Fibroblast of gingiva (primary cell): ENCODE data around the gene FOXN3.

Source experiments
- DNase-seq: peaks from one replicate; pipeline ENCODE4 v3.0.0-alpha.2; 2011; ENCODE audit warnings: low read depth

FOXN3 gene

GRCh38 chr14:89249972-89250654, 166.9 kb downstream of the FOXN3 start:
- no peak for DNase-seq

- no peak for DNase-seq
Measured at GRCh38 chr14:89249065-89249695, 167.9 kb downstream of the FOXN3 start.

- DNase-seq: no peak
Measured at GRCh38 chr14:89248411-89249064, 168.5 kb downstream of the FOXN3 start.

- no peak for DNase-seq
Measured at GRCh38 chr14:89247457-89248122, 169.4 kb downstream of the FOXN3 start.

GRCh38 chr14:89246290-89246689, 170.7 kb downstream of the FOXN3 start:
- DNase-seq: no peak

- DNase-seq: no peak
Measured at GRCh38 chr14:89245802-89246201, 171.2 kb downstream of the FOXN3 start.

- DNase-seq: no peak
Measured at GRCh38 chr14:89244720-89245119, 172.3 kb downstream of the FOXN3 start.

GRCh38 chr14:89243741-89244140, 173.3 kb downstream of the FOXN3 start:
- no peak for DNase-seq

GRCh38 chr14:89243286-89243685, 173.7 kb downstream of the FOXN3 start:
- no peak for DNase-seq

- DNase-seq: no peak
Measured at GRCh38 chr14:89242652-89243279, 174.3 kb downstream of the FOXN3 start.

- no peak for DNase-seq
Measured at GRCh38 chr14:89241934-89242651, 174.9 kb downstream of the FOXN3 start.

- DNase-seq: no peak
Measured at GRCh38 chr14:89241257-89241656, 175.8 kb downstream of the FOXN3 start.

- no peak for DNase-seq
Measured at GRCh38 chr14:89240414-89240813, 176.6 kb downstream of the FOXN3 start.

GRCh38 chr14:89239023-89239422, 178.0 kb downstream of the FOXN3 start:
- DNase-seq: no peak

- peak; percentile 16 for DNase-seq
Measured at GRCh38 chr14:89237921-89238529, 179.0 kb downstream of the FOXN3 start.

GRCh38 chr14:89236851-89237250, 180.2 kb downstream of the FOXN3 start:
- no peak for DNase-seq

GRCh38 chr14:89233184-89233583, 183.8 kb downstream of the FOXN3 start:
- DNase-seq: no peak

- peak; percentile 12 for DNase-seq
Measured at GRCh38 chr14:89232265-89233070, 184.6 kb downstream of the FOXN3 start.

GRCh38 chr14:89231426-89232113, 185.5 kb downstream of the FOXN3 start:
- no peak for DNase-seq
